ENCODE measurements around the gene TMEM271.

Gene TMEM271

GRCh38 chr4:587671-588350, 11.7 kb upstream of the TMEM271 start:
- DNase-seq (ENCODE audit: low read depth, low spot score), result no peak
- no peak overlapping the region for H3K4me3 ChIP-seq (ENCODE audit: low read length)

DNA sequence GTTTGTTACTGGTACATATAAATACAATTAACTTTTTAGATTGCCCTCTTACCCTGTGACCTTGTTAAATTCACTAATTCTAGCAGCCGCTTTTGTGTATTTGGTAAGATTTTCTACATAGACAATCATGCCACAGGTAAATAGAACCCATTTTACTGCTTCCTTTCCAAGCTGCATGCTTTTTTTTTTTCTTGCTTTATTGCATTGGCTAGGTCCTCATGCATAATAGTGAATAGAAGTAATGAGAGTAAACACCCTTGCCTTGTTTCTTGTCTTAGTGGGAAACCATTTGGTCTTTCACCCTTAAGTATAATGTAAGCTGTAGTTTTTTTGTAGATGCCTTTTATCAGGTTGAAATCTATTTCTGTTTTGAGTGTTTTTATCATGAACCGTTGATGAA, 7.7 kb upstream of the TMEM271 start:
- H3K4me3 ChIP-seq (ENCODE audit: low read length), result no peak overlapping the region
- DNase-seq (ENCODE audit: low read depth, low spot score), result no peak

- no peak overlapping the region for H3K4me3 ChIP-seq (ENCODE audit: low read length)
- DNase-seq (ENCODE audit: low read depth, low spot score), result no peak
Observed at GRCh38 chr4:581753-582361, 5.8 kb upstream of the TMEM271 start.

DNA sequence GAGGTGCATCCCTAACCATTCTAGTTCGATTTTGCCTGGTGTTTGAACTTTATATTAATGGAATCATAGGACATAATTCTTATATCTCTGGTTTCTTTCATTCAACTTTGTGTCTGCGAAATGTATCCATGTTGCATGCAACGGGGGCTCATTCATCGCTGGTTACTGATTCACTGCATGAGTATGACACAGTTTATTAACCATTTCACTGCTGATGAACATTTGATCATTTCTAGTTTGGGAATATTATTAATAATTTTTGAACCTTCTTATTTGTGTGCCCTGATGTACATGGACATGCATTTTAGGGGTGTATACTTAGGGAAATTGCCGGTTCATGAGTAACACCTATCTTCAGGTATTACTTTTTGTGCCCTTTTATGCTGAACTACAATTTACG, 5.1 kb upstream of the TMEM271 start:
- DNase-seq (ENCODE audit: low read depth, low spot score), result no peak

GRCh38 chr4:579543-580175, 3.6 kb upstream of the TMEM271 start:
- H3K4me3 ChIP-seq (ENCODE audit: low read length), result peak overlapping the region; percentile 2
- DNase-seq (ENCODE audit: low read depth, low spot score), result peak; percentile 83

More for the DNA sequence above, 5.1 kb upstream of the TMEM271 start:
- no peak overlapping the region for H3K4me3 ChIP-seq (ENCODE audit: low read length)

GRCh38 chr4:578451-579443, 2.7 kb upstream of the TMEM271 start:
- no peak for DNase-seq (ENCODE audit: low read depth, low spot score)
- H3K4me3 ChIP-seq (ENCODE audit: low read length), result 0 out of 2 replicates have a peak overlapping the region, but pooled peaks have one; percentile 2

DNA sequence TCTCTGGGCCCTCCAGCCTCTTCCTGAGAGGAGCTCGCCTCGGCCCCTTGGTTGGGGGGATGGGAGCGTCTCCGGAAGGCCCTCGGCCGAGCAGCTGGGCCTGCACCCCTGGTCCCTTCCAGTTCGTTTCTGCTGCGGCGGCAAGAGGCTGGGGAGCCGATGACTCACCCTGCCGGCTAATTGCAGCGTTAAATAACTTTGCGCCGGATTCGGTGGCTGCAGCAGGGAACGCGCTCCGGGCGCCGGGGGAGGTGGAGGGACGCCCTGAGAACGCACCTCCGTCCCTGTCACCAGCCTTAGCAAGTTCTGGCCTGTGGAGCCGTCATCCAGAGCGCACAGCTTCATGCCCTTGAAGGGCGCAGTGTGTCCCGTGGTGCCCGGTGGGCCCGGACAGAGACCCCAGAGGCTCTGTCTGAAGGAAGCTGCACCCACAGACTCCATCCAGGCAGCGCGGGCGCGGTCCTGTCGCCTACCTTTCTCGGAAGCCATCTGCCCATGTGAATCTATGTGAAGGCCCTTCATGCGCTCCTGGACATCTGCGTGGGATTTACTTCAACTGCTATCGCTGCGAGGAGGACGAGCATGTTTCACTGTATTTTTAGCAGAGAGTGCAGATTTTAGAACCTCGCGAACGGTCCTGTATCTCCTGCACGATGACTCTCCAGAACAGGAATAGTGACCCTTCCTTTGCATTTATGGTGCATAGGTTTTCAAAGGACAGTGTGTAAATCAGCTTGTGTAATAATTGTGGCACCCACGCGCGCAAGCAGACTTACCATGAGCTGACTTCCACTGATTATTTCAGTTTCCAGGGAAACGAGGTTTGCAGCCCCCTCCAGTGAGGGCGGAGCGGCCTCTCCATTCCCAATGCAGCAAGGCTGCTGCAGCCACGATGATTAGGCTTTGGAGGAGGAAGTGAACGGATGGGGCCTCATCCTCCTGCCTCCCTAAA, 1.7 kb upstream of the TMEM271 start:
- H3K4me3 ChIP-seq (ENCODE audit: low read length), result no peak overlapping the region
- DNase-seq (ENCODE audit: low read depth, low spot score), result no peak

- DNase-seq (ENCODE audit: low read depth, low spot score), result no peak
- H3K4me3 ChIP-seq (ENCODE audit: low read length), result no peak overlapping the region
Observed at GRCh38 chr4:576991-577498, 950 bp upstream of the TMEM271 start.

DNA sequence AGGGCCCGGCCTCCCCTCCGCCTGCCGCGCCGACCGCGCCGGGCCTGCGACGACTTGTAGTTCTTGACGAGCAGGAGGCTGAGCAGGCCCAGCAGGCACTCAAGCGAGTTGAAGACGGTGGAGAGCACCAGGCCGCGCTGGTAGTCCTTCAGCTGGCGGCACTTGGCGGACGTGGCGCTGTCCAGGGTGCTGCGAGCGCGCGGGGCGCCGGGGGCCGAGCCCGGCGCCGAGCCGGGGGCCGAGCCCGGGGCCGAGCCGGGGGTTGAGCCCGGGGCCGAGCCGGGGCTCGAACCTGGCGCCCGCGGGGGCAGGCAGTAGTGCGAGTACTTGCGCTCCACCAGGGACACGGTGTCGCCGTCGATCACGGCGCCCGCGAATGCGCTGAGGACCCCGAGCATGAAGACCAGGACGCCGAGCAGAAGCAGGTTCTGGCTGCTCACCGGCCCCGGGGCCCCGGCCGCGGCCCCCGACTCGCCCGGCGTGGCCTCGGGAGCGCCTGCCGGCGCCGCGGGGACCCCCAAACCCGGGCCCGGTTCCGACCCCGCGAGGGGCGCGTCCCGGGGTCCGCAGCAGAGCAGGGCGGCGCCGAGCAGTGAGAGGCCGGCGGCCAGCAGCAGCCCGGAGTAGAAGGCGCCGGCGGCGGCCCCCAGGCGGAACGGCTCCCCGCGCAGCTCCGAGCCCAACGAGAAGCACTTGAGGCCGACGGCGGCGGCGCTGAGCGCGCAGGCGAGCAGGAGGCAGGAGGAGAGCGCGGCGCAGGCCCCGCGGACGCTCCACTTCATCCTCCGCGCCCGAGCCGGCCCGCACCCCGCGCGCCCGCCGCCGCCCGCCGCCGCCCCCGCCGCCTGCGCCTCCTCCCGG, 584 bp downstream of the TMEM271 start:
- DNase-seq (ENCODE audit: low read depth, low spot score), result no peak
- peak overlapping the region; percentile 40 for H3K4me3 ChIP-seq (ENCODE audit: low read length)

- no peak for DNase-seq (ENCODE audit: low read depth, low spot score)
- H3K4me3 ChIP-seq (ENCODE audit: low read length), result no peak overlapping the region
Observed at GRCh38 chr4:574346-575161, 1.5 kb downstream of the TMEM271 start.

DNA sequence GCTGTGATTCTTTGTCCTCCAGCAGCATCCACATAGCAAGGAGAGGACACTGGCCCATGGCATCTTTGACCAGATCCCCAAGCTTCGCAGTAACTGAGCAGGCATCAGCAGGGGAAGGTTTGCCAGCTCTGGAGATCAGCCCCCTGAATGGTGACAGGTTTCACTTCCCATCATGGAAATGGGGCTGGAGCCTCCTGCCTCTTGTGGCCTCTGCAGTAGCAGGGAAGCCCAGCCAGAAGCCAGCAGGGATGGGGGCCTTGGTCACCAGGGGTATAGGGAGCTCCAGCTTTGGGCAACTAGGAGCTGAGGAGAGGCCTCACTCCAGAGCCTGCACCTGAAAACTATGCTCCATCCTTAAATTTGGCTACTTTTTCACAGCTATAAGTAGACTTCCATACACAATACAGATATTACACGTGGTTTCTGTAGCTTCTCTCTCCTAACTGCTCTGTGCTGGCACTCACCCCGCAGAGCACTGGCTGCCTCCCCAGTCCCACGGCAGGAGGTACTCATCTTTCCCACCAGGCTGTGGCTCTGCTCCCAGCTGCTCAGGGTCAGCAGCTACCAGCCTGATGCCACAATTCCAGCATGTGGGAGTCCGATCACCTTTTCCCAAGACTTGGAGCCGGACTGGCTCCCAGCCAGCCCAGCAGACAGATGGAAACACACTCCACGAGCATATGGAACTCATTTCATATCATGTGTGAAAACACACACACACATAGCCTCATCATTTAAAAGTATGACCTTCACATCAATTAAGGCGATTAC, 2.8 kb downstream of the TMEM271 start:
- no peak overlapping the region for H3K4me3 ChIP-seq (ENCODE audit: low read length)
- DNase-seq (ENCODE audit: low read depth, low spot score), result no peak

GRCh38 chr4:572594-572993, 3.5 kb downstream of the TMEM271 start:
- H3K4me3 ChIP-seq (ENCODE audit: low read length), result no peak overlapping the region
- no peak for DNase-seq (ENCODE audit: low read depth, low spot score)

DNA sequence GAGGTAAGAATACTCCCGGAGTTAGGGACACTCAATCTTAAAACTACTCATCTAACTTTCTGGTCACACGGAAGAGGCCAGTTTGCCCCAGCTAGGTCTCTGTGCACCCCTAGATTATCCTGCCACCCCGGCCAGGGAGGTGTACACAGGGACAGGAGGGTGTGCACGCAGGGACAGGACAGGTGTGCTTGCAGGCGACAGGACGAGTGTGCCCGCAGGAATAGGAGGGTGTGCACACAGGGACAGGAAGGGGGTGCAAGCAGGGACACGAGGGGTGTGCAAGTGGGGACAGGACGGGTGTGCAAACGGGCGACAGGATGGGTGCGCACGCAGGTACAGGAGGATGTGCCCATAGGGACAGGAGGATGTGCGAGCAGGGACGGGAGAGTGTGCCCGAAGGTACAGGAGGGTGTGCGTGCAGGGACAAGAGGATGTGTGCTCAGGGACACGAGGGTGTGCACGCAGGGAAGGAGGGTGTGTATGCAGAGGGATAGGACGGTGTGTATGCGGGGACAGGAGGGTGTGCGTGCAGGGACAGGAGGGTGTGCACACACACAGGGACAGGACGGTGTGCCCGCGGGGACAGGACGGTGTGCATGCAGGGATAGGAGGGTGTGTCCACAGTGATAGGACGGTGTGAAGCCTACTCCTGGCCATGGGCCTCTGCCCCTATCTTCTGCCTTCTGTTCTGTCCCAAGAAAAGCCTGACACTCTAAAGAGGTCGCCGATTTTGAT, 4.1 kb downstream of the TMEM271 start:
- no peak overlapping the region for H3K4me3 ChIP-seq (ENCODE audit: low read length)
- no peak for DNase-seq (ENCODE audit: low read depth, low spot score)

DNA sequence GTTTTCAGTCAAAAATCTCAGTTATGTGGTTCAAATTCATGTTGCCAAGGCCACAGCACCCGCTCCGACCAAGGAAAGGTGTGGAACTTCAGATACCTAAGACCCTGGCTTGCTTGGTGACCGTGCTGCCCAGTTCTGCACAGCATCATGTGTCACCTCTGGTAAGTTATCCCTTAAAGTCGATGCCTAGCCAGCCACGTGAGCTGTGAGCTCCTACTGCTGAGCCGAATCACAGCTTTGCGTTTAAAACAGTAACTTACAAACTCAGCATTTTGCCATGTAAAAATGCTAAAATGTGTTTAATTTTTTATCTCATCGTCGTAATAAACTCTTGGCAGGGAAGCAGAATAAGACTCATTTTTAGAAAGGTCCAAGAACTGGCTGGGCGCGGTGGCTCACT, 5.3 kb downstream of the TMEM271 start:
- no peak overlapping the region for H3K4me3 ChIP-seq (ENCODE audit: low read length)
- DNase-seq (ENCODE audit: low read depth, low spot score), result no peak

GRCh38 chr4:569958-570667, 6.0 kb downstream of the TMEM271 start:
- H3K4me3 ChIP-seq (ENCODE audit: low read length), result no peak overlapping the region
- DNase-seq (ENCODE audit: low read depth, low spot score), result no peak
